ENCODE data around the gene TESPA1.

DNA sequence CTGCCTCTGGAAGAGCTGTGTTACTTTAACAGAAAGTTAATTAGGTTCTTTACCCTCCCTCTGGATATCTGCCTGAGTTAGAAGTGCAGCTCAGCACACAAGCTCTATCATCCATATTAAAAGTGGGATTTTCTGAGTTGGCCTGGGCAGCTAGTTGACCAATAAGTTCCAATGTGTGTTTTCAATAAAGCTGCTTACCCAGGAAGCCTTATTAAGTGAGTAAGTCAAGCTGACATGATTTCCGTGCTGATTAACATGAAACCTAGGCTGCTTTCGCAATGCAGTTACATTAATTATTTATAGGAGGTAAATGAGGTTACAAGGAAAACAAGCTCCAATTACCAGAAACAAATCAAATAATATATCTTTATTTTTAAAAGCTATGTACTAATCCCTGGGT is 40.0 kb upstream of the TESPA1 start:
- TF ChIP-seq, protein P1, sequence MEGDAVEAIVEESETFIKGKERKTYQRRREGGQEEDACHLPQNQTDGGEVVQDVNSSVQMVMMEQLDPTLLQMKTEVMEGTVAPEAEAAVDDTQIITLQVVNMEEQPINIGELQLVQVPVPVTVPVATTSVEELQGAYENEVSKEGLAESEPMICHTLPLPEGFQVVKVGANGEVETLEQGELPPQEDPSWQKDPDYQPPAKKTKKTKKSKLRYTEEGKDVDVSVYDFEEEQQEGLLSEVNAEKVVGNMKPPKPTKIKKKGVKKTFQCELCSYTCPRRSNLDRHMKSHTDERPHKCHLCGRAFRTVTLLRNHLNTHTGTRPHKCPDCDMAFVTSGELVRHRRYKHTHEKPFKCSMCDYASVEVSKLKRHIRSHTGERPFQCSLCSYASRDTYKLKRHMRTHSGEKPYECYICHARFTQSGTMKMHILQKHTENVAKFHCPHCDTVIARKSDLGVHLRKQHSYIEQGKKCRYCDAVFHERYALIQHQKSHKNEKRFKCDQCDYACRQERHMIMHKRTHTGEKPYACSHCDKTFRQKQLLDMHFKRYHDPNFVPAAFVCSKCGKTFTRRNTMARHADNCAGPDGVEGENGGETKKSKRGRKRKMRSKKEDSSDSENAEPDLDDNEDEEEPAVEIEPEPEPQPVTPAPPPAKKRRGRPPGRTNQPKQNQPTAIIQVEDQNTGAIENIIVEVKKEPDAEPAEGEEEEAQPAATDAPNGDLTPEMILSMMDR (conservative IDR thresholded peaks at IDR 0.05 in 1 of 2, IDR thresholded peaks at IDR 0.05 in 1 of 2; ENCODE audit: low read depth in 1 of 2, low read length in 2 of 2): no peak
- no peak for TF ChIP-seq EZH2 (IDR thresholded peaks at IDR 0.05; ENCODE audit: low read length, missing control alignments)

All from fibroblast of lung (primary cell).